Ectodermal cell (in vitro differentiated cells): ENCODE data around the gene PAPPA.

Experiments
- H3K27ac ChIP-seq: 2 replicates; pipeline ENCODE4 v1.7.0; 2013; ENCODE audit warnings: mild to moderate bottlenecking, low read depth, low read length; ENCODE audit not compliant: insufficient read depth, poor library complexity, severe bottlenecking
- H3K27me3 ChIP-seq: 2 replicates; pipeline ENCODE4 v1.7.0; 2013; ENCODE audit warnings: mild to moderate bottlenecking, low read length; ENCODE audit not compliant: insufficient read depth, control insufficient read depth, poor library complexity, severe bottlenecking
- H3K36me3 ChIP-seq: one replicate; pipeline ENCODE4 v1.7.0; 2013; ENCODE audit warnings: low read length; ENCODE audit not compliant: control insufficient read depth, insufficient read depth
- H3K4me1 ChIP-seq: one replicate; pipeline ENCODE4 v1.7.0; 2013; ENCODE audit warnings: low read length; ENCODE audit not compliant: control insufficient read depth, insufficient read depth
- H3K4me3 ChIP-seq: 2 replicates; pipeline ENCODE4 v1.7.0; 2013; ENCODE audit warnings: low read depth, low read length, control low read depth; ENCODE audit not compliant: insufficient read depth
- H3K9me3 ChIP-seq: 2 replicates; pipeline ENCODE4 v1.7.0; 2013; ENCODE audit warnings: mild to moderate bottlenecking, low read length, moderate library complexity; ENCODE audit not compliant: control insufficient read depth
- WGBS, 2 experiments: methylation state at CpG; one replicate each; pipeline ENCODE4 v1.1.7; 2013; ENCODE audit warnings: missing lambda C conversion rate in 2 of 2; 5-methylcytosine and 5-hydroxymethylcytosine counted together

PAPPA gene

GRCh38 chr9:116365056-116365471, 211.5 kb downstream of the PAPPA start:
- peaks cover 2% of the 10 kb centered on the region for H3K4me1 ChIP-seq

GRCh38 chr9:116366241-116366640, 212.7 kb downstream of the PAPPA start:
- 87 to 95% methylated on average over 1 of the region's 1 CpG for WGBS, 2 experiments
- H3K4me1 ChIP-seq = peaks cover 2% of the 10 kb centered on the region

More at GRCh38 chr9:116365056-116365471, 211.5 kb downstream of the PAPPA start:
- Histone ChIP-seq H3K9me3 (no peaks in the 10 kb centered on the region), H3K27me3 (no peaks in the 10 kb centered on the region), H3K36me3 (no peaks in the 10 kb centered on the region), H3K4me3 (no peak overlapping the region), H3K27ac (no peak overlapping the region)
- 84 to 87% methylated on average over 9 of the region's 9 CpGs for WGBS, 2 experiments

GRCh38 chr9:116368680-116369079, 215.1 kb downstream of the PAPPA start:
- H3K4me1 ChIP-seq = peaks cover 2% of the 10 kb centered on the region
- whole genome bisulfite sequencing, 2 experiments = 93 to 94% methylated on average over 9 of the region's 9 CpGs
- no peak overlapping the region for H3K27ac ChIP-seq
- H3K27me3 ChIP-seq = no peaks in the 10 kb centered on the region
- no peaks in the 10 kb centered on the region for H3K9me3 ChIP-seq
- H3K36me3 ChIP-seq = no peaks in the 10 kb centered on the region
- no peak overlapping the region for H3K4me3 ChIP-seq

More at GRCh38 chr9:116366241-116366640, 212.7 kb downstream of the PAPPA start:
- Histone ChIP-seq H3K27me3 (no peaks in the 10 kb centered on the region), H3K27ac (no peak overlapping the region), H3K4me3 (no peak overlapping the region), H3K9me3 (no peaks in the 10 kb centered on the region), H3K36me3 (no peaks in the 10 kb centered on the region)

GRCh38 chr9:116369706-116370105, 216.1 kb downstream of the PAPPA start:
- Histone ChIP-seq H3K36me3 (no peaks in the 10 kb centered on the region), H3K4me3 (no peak overlapping the region), H3K9me3 (no peaks in the 10 kb centered on the region), H3K27ac (no peak overlapping the region), H3K27me3 (no peaks in the 10 kb centered on the region), H3K4me1 (peaks cover 2% of the 10 kb centered on the region)
- WGBS, 2 experiments = 68 to 72% methylated on average over 5 of the region's 5 CpGs

GRCh38 chr9:116370556-116370955, 217.0 kb downstream of the PAPPA start:
- Histone ChIP-seq H3K4me1 (peaks cover 2% of the 10 kb centered on the region), H3K4me3 (no peak overlapping the region), H3K36me3 (no peaks in the 10 kb centered on the region), H3K27ac (no peak overlapping the region), H3K9me3 (no peaks in the 10 kb centered on the region), H3K27me3 (no peaks in the 10 kb centered on the region)
- 92 to 95% methylated on average over 4 of the region's 4 CpGs for WGBS, 2 experiments

- Histone ChIP-seq H3K36me3 (no peaks in the 10 kb centered on the region), H3K27me3 (no peaks in the 10 kb centered on the region), H3K4me1 (peaks cover 2% of the 10 kb centered on the region), H3K27ac (no peak overlapping the region), H3K9me3 (no peaks in the 10 kb centered on the region), H3K4me3 (no peak overlapping the region)
These were observed 218.6 kb downstream of the PAPPA start for GRCh38 chr9:116372081-116372673.

GRCh38 chr9:116372786-116373185, 219.2 kb downstream of the PAPPA start:
- WGBS, 2 experiments = 94 to 95% methylated on average over 4 of the region's 4 CpGs
- no peaks in the 10 kb centered on the region for H3K36me3 ChIP-seq

GRCh38 chr9:116377179-116377798, 223.7 kb downstream of the PAPPA start:
- Histone ChIP-seq H3K4me3 (no peak overlapping the region), H3K36me3 (no peaks in the 10 kb centered on the region), H3K27ac (no peak overlapping the region), H3K9me3 (no peaks in the 10 kb centered on the region), H3K27me3 (no peaks in the 10 kb centered on the region), H3K4me1 (no peaks in the 10 kb centered on the region)
- WGBS, 2 experiments = 85 to 90% methylated on average over 7 to 8 of the region's 8 CpGs

More at GRCh38 chr9:116372786-116373185, 219.2 kb downstream of the PAPPA start:
- no peaks in the 10 kb centered on the region for H3K9me3 ChIP-seq
- H3K4me1 ChIP-seq = peaks cover 2% of the 10 kb centered on the region
- no peaks in the 10 kb centered on the region for H3K27me3 ChIP-seq
- H3K27ac ChIP-seq = no peak overlapping the region
- H3K4me3 ChIP-seq = no peak overlapping the region

- no peaks in the 10 kb centered on the region for H3K4me1 ChIP-seq
- no peak overlapping the region for H3K4me3 ChIP-seq
- WGBS, 2 experiments = 89 to 94% methylated on average over 2 of the region's 2 CpGs
- H3K36me3 ChIP-seq = no peaks in the 10 kb centered on the region
- no peaks in the 10 kb centered on the region for H3K27me3 ChIP-seq
- no peaks in the 10 kb centered on the region for H3K9me3 ChIP-seq
- H3K27ac ChIP-seq = no peak overlapping the region
These were observed 225.3 kb downstream of the PAPPA start for GRCh38 chr9:116378873-116379272.

- 89 to 92% methylated on average over 2 of the region's 2 CpGs for WGBS, 2 experiments
- no peaks in the 10 kb centered on the region for H3K36me3 ChIP-seq
- H3K4me1 ChIP-seq = no peaks in the 10 kb centered on the region
- no peak overlapping the region for H3K27ac ChIP-seq
- H3K9me3 ChIP-seq = no peaks in the 10 kb centered on the region
- no peak overlapping the region for H3K4me3 ChIP-seq
- H3K27me3 ChIP-seq = no peaks in the 10 kb centered on the region
These were observed 226.2 kb downstream of the PAPPA start for GRCh38 chr9:116379821-116380220.
